WTC11 (cell line): Measurements from ENCODE around the gene ACOXL. TPM values are rescaled to one million over a fixed set of nuclear protein-coding genes. Genes with fewer than 3 reads are reported as not detected.

Experiments used
- ATAC-seq: fragments of 200-7000 bp; cut with Tn5 transposase; 2 replicates; pipeline ENCODE4 v1.10.0; 2021; ENCODE audit warnings: mild to moderate bottlenecking, moderate library complexity
- CTCF ChIA-PET: fragments of 300-600 bp; sonication (Branson Sonifier 250); formaldehyde crosslinking; loops from one replicate; lab custom pipeline; 2021; ENCODE audit warnings: antibody characterized with exemption; lab: Charles Lee
- POLR2A ChIA-PET: fragments of 350-600 bp; sonication (Branson Sonifier 250); formaldehyde crosslinking; loops from one replicate; lab custom pipeline; 2021; ENCODE audit warnings: antibody characterized with exemption; lab: Charles Lee
- DNase-seq: peaks from one replicate; pipeline ENCODE4 v3.0.0; 2021; ENCODE audit warnings: low spot score
- H3K27ac Mint-ChIP-seq: 2 replicates; pipeline ENCODE4 v1.8.0; 2021; ENCODE audit warnings: mixed read lengths
- H3K27me3 Mint-ChIP-seq: 2 replicates; pipeline ENCODE4 v1.8.0; 2021; ENCODE audit warnings: low read depth, mild to moderate bottlenecking, moderate library complexity, mixed read lengths
- H3K36me3 Mint-ChIP-seq: 2 replicates; pipeline ENCODE4 v1.8.0; 2021; ENCODE audit warnings: mixed read lengths
- H3K4me1 Mint-ChIP-seq: 2 replicates; pipeline ENCODE4 v1.8.0; 2022; ENCODE audit warnings: mixed read lengths
- H3K4me3 Mint-ChIP-seq: 2 replicates; pipeline ENCODE4 v1.8.0; 2021; ENCODE audit warnings: mild to moderate bottlenecking, moderate library complexity, mixed read lengths
- H3K9me3 Mint-ChIP-seq: 2 replicates; pipeline ENCODE4 v1.8.0; 2021; ENCODE audit warnings: mixed read lengths
- CREM ChIP-seq: sonication (generic); formaldehyde crosslinking; IDR thresholded peaks from 2 replicates; pipeline ENCODE4 v1.8.1; 2022; ENCODE audit warnings: mild to moderate bottlenecking, missing genetic modification reagents, moderate library complexity
- ERG ChIP-seq: fragments of 250-450 bp; sonication (Bioruptor Pico); IDR thresholded peaks from 2 replicates; pipeline ENCODE4 v1.8.0; 2021; ENCODE audit warnings: mild to moderate bottlenecking
- IRF1 ChIP-seq: sonication (generic); formaldehyde crosslinking; IDR thresholded peaks from 2 replicates; pipeline ENCODE4 v1.8.0; 2023; ENCODE audit warnings: missing genetic modification reagents
- JUN ChIP-seq: sonication (generic); formaldehyde crosslinking; IDR thresholded peaks from 2 replicates; pipeline ENCODE4 v1.8.0; 2023; ENCODE audit warnings: mild to moderate bottlenecking, missing genetic modification reagents
- NR3C1 ChIP-seq: sonication (generic); formaldehyde crosslinking; conservative IDR thresholded peaks from 2 replicates; pipeline ENCODE4 v1.8.1; 2023; ENCODE audit warnings: low read depth, mild to moderate bottlenecking, missing genetic modification reagents
- SMAD4 ChIP-seq: sonication (generic); formaldehyde crosslinking; IDR thresholded peaks from 2 replicates; pipeline ENCODE4 v1.8.0; 2022; ENCODE audit warnings: mild to moderate bottlenecking, missing genetic modification reagents
- TP53 ChIP-seq: sonication (generic); formaldehyde crosslinking; IDR thresholded peaks from 2 replicates; pipeline ENCODE4 v1.8.1; 2023; ENCODE audit warnings: mild to moderate bottlenecking, missing genetic modification reagents
- USF2 ChIP-seq: sonication (generic); formaldehyde crosslinking; IDR thresholded peaks from 2 replicates; pipeline ENCODE4 v1.8.1; 2023; ENCODE audit warnings: mild to moderate bottlenecking, missing genetic modification reagents, moderate library complexity
- ZBTB21 ChIP-seq: sonication (generic); formaldehyde crosslinking; IDR thresholded peaks from 2 replicates; pipeline ENCODE4 v1.8.1; 2023; ENCODE audit warnings: mild to moderate bottlenecking, missing genetic modification reagents, borderline replicate concordance
- ZNF263 ChIP-seq: sonication (generic); formaldehyde crosslinking; IDR thresholded peaks from 2 replicates; pipeline ENCODE4 v1.8.1; 2022; ENCODE audit warnings: low read depth, mild to moderate bottlenecking, moderate library complexity, missing genetic modification reagents
- ZNF425 ChIP-seq: fragments of 250-450 bp; sonication (Bioruptor Pico); conservative IDR thresholded peaks from 2 replicates; pipeline ENCODE4 v1.9.0; 2021; ENCODE audit warnings: mild to moderate bottlenecking
- ZNF512 ChIP-seq: sonication (generic); formaldehyde crosslinking; IDR thresholded peaks from 2 replicates; pipeline ENCODE4 v1.8.1; 2022; ENCODE audit warnings: missing genetic modification reagents, borderline replicate concordance
- total RNA-seq: library from RNA; stranded (reverse); gene quantifications from 3 replicates; pipeline ENCODE4 v1.2.3, GENCODE V29; 2021
- TF ChIP-seq, protein P1 (sequence below): sonication (generic); formaldehyde crosslinking; IDR thresholded peaks from 2 replicates; pipeline ENCODE4 v1.8.0; 2022; ENCODE audit warnings: mild to moderate bottlenecking, missing genetic modification reagents

Gene ACOXL
- total RNA-seq, 1 experiment from 2014 or later: 14.9 TPM

- no peaks in the 10 kb centered on the region for H3K36me3 Mint-ChIP-seq
- H3K4me3 Mint-ChIP-seq: no peak overlapping the region
- no peaks in the 10 kb centered on the region for H3K27me3 Mint-ChIP-seq
- CTCF ChIA-PET: no interaction called here
- H3K9me3 Mint-ChIP-seq: no peaks in the 10 kb centered on the region
- ATAC-seq: no peak
- H3K27ac Mint-ChIP-seq: no peak overlapping the region
- DNase-seq: no peak
- peaks cover 4% of the 10 kb centered on the region for H3K4me1 Mint-ChIP-seq
- TF ChIP-seq ZBTB21 (CRISPR knock-in tag) (no peak), SMAD4 (no peak), NR3C1 (CRISPR knock-in tag) (no peak), JUN (no peak), ZNF425 (no peak), IRF1 (CRISPR knock-in tag) (no peak)
- TF ChIP-seq, all 79 proteins: peak for 0
- POLR2A ChIA-PET: no interaction called here
These were observed 208.1 kb downstream of the ACOXL start for GRCh38 chr2:110940376-110940910.

DNA sequence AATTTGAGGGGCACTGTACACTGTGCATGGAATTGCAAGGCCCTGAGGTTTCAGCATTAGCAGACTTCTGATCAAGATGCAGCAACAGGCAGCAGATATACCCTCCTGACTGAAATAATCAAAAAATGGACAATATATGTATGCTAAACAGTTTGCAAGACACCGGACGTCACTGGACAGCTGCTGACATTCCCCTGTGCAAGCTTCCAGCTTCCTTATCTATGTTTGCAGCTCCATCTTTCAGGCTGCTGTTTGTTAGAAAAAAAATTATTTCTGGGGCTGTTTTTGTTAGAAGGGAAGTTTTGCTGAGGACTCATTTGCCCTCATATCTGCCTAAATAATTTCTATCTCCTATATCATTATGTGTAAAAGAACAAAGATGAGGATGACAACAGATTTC, 208.9 kb downstream of the ACOXL start:
- DNase-seq (no peak), ATAC-seq (no peak)
- Mint-ChIP-seq H3K36me3 (no peaks in the 10 kb centered on the region), H3K27ac (no peak overlapping the region), H3K4me3 (no peak overlapping the region), H3K9me3 (peaks cover 4% of the 10 kb centered on the region; the same call in 1 of the 2 replicates), H3K27me3 (no peaks in the 10 kb centered on the region), H3K4me1 (peaks cover 4% of the 10 kb centered on the region)
- ChIA-PET CTCF (no interaction called here), POLR2A (no interaction called here)
- TF ChIP-seq ERG (CRISPR knock-in tag) (no peak), ZNF263 (CRISPR knock-in tag) (no peak), TP53 (CRISPR knock-in tag) (no peak)
- TF ChIP-seq, protein P1, sequence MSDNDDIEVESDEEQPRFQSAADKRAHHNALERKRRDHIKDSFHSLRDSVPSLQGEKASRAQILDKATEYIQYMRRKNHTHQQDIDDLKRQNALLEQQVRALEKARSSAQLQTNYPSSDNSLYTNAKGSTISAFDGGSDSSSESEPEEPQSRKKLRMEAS (CRISPR knock-in tag): no peak

GRCh38 chr2:110943070-110943634, 210.8 kb downstream of the ACOXL start:
- ChIA-PET CTCF (no interaction called here), POLR2A (no interaction called here)
- no peak overlapping the region for H3K4me3 Mint-ChIP-seq
- H3K27ac Mint-ChIP-seq: no peak overlapping the region
- H3K9me3 Mint-ChIP-seq: peaks cover 6% of the 10 kb centered on the region; the same call in 1 of the 2 replicates
- no peak for ATAC-seq
- no peaks in the 10 kb centered on the region for H3K36me3 Mint-ChIP-seq
- TF ChIP-seq ZNF512 (CRISPR knock-in tag): peak; percentile 82; the same call in 1 of the 2 replicates
- no peak for TF ChIP-seq CREM (CRISPR knock-in tag)
- TF ChIP-seq, all 79 proteins: peak for 1
- Mint-ChIP-seq H3K27me3 (no peaks in the 10 kb centered on the region), H3K4me1 (peaks cover 4% of the 10 kb centered on the region)
- no peak for DNase-seq

GRCh38 chr2:110946902-110947301, 214.5 kb downstream of the ACOXL start:
- Mint-ChIP-seq H3K27me3 (no peaks in the 10 kb centered on the region), H3K4me3 (no peak overlapping the region), H3K4me1 (peaks cover 4% of the 10 kb centered on the region), H3K9me3 (peaks cover 6% of the 10 kb centered on the region; the same call in 1 of the 2 replicates), H3K36me3 (no peaks in the 10 kb centered on the region), H3K27ac (no peak overlapping the region)
- CTCF ChIA-PET: no interaction called here
- POLR2A ChIA-PET: no interaction called here
- TF ChIP-seq USF2 (CRISPR knock-in tag) (peak; percentile 49), ZNF263 (CRISPR knock-in tag) (no peak)
- ATAC-seq (no peak), DNase-seq (no peak)
